Bronchial epithelial cell (primary cell): ENCODE results near the gene TLCD2. TPM values are rescaled to one million over a fixed set of nuclear protein-coding genes. Genes with fewer than 3 reads are reported as not detected.
"Not testable (repeated sequence)": the region's sequence is repeated elsewhere in the genome, so short reads cannot be mapped to it uniquely, and the experiment has no call there.

ENCODE experiments used
- DNase-seq: peaks from one replicate; pipeline ENCODE4 v3.0.0-alpha.2; 2010; ENCODE audit warnings: low read depth
- FAIRE-seq: peaks from 2 replicates; lab custom pipeline; 2011; peaks lifted over from hg19 to GRCh38; lab: Jason Lieb, UNC
- H3K27me3 ChIP-seq: 2 replicates; pipeline ENCODE4 v1.5.1; 2011; ENCODE audit warnings: low read length; ENCODE audit not compliant: control insufficient read depth, insufficient read depth
- H3K36me3 ChIP-seq: 2 replicates; pipeline ENCODE4 v1.5.1; 2011; ENCODE audit warnings: low read length; ENCODE audit not compliant: control insufficient read depth, insufficient read depth
- H3K4me3 ChIP-seq: 2 replicates; pipeline ENCODE4 v1.5.1; 2011; ENCODE audit warnings: mild to moderate bottlenecking, low read depth, low read length, control low read depth
- total RNA-seq: library from RNA; depleted of rRNA; stranded (reverse); fragments of >200 nt; gene quantifications from 2 replicates; pipeline ENCODE4 v1.2.1, GENCODE V29; 2014
- TF ChIP-seq, protein P1 (sequence below): IDR thresholded peaks from 2 replicates; pipeline ENCODE4 v1.5.1; 2011; ENCODE audit warnings: mild to moderate bottlenecking, moderate library complexity, low read length, control low read depth, inconsistent platforms; ENCODE audit not compliant: insufficient read depth, severe bottlenecking

Gene TLCD2
- total RNA-seq, 1 donor from 2014 or later: 4.5 TPM

DNA sequence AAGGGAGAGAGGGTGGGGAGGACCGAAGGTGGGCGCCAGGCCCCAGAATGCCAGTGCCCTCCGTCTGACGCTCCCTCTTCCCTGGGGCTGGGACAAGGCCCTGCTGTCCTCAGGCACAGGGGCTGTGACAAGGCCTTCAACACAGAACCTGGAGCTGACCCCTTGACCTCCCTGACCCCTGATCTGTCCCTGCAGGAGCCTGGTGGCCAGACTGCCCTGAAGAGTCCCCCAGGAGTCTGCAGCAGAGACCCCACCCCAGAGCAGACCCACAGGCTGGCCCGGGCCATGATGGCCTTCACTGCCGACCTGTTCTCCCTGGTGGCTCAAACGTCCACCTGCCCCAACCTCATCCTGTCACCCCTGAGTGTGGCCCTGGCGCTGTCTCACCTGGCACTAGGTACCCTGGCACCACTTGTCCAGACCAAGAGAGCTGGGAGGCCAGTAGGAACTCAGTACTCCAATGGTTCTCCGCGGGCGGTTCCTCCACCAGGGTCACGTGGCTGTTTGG lies 35.4 kb upstream of the TLCD2 start:
- no peak for DNase-seq
- H3K36me3 ChIP-seq: no peaks in the 10 kb centered on the region
- FAIRE-seq: no peak

GRCh38 chr17:1744551-1745512 lies 34.7 kb upstream of the TLCD2 start:
- Histone ChIP-seq H3K4me3 (no peak overlapping the region), H3K27me3 (no peaks in the 10 kb centered on the region), H3K36me3 (no peaks in the 10 kb centered on the region)
- FAIRE-seq: no peak
- TF ChIP-seq, protein P1, sequence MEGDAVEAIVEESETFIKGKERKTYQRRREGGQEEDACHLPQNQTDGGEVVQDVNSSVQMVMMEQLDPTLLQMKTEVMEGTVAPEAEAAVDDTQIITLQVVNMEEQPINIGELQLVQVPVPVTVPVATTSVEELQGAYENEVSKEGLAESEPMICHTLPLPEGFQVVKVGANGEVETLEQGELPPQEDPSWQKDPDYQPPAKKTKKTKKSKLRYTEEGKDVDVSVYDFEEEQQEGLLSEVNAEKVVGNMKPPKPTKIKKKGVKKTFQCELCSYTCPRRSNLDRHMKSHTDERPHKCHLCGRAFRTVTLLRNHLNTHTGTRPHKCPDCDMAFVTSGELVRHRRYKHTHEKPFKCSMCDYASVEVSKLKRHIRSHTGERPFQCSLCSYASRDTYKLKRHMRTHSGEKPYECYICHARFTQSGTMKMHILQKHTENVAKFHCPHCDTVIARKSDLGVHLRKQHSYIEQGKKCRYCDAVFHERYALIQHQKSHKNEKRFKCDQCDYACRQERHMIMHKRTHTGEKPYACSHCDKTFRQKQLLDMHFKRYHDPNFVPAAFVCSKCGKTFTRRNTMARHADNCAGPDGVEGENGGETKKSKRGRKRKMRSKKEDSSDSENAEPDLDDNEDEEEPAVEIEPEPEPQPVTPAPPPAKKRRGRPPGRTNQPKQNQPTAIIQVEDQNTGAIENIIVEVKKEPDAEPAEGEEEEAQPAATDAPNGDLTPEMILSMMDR: no peak
- DNase-seq: no peak

More for the DNA sequence above, 35.4 kb upstream of the TLCD2 start:
- Histone ChIP-seq H3K4me3 (no peak overlapping the region), H3K27me3 (no peaks in the 10 kb centered on the region)
- TF ChIP-seq, protein P1: no peak

DNA sequence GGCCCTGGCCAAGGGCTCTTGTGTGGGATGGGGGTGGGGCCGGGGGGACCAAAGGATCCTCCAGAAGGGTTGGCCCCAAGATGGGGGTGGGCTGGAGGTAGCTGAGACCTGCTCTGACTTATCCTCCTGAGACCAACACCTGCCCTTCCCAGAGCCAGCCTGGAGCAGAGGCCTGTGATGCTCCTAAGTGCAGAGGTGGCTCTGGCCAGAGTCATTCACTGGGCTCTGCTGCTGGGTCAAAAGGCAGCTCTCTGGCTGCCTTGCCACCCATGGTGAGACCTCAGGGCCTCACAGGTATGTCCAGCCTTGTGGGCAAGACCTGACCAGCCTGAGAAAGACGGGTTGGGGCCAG lies 32.9 kb upstream of the TLCD2 start:
- DNase-seq (no peak), FAIRE-seq (no peak)
- TF ChIP-seq, protein P1: no peak
- Histone ChIP-seq H3K4me3 (no peak overlapping the region), H3K36me3 (no peaks in the 10 kb centered on the region), H3K27me3 (no peaks in the 10 kb centered on the region)

- TF ChIP-seq, protein P1: no peak
- DNase-seq (no peak), FAIRE-seq (no peak)
- no peak within 1 kb of the TSS for H3K4me3 ChIP-seq
- no peaks in the 10 kb centered on the region for H3K27me3 ChIP-seq
- peaks cover 3% of the 10 kb centered on the region for H3K36me3 ChIP-seq
Measured at GRCh38 chr17:1742371-1743087, 32.4 kb upstream of the TLCD2 start, which contains the start of gene SERPINF2. Gene SERPINF2 (plus strand): TSS chr17:1742871. CDS start chr17:1744996, 2,125 bp downstream.

DNA sequence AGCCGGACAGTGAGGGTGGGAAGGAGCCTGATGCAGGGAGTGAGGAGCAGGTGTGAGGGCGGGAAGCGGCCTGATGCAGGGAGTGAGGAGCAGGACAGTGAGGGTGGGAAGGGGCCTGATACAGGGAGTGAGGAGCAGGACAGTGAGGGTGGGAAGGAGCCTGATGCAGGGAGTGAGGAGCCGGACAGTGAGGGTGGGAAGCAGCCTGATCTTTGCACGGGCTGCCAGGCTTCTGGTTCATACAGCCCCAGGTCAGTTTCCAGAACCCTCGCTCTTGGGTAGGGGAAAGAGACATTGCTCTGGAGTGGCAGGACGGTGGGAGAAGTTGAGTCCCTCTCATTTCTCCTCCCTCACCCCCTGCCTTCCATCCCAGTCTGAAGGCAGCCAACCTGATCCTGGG lies 31.7 kb upstream of the TLCD2 start:
- not testable (repeated sequence) for FAIRE-seq, H3K4me3 ChIP-seq

More for the DNA sequence above, 31.7 kb upstream of the TLCD2 start:
- DNase-seq, H3K27me3 ChIP-seq, H3K36me3 ChIP-seq: not testable (repeated sequence)
